Hepatocyte (in vitro differentiated cells): Measurements from ENCODE around the gene FGFR4.

ENCODE experiments used
- CTCF ChIP-seq: fragments of 200-600 bp; sonication (generic); IDR thresholded peaks from 2 replicates; pipeline ENCODE4 v1.5.1; 2016; ENCODE audit warnings: antibody characterized with exemption, mild to moderate bottlenecking; ENCODE audit not compliant: poor library complexity
- EZH2 ChIP-seq: fragments of 200-600 bp; sonication (generic); IDR thresholded peaks from 2 replicates; pipeline ENCODE4 v1.6.1; 2016; ENCODE audit warnings: antibody characterized with exemption, mild to moderate bottlenecking, borderline replicate concordance

GRCh38 chr5:177079606-177080005 is 7.1 kb upstream of the FGFR4 start:
- TF ChIP-seq CTCF (no peak), EZH2 (no peak)
